ELF-1 (cell line): Measurements from ENCODE around the gene NKD2.
"Not testable (repeated sequence)": the region's sequence is repeated elsewhere in the genome, so short reads cannot be mapped to it uniquely, and the experiment has no call there.

Experiments
- DNase-seq: peaks from one replicate; pipeline ENCODE4 v3.0.0-alpha.2; 2016; ENCODE audit warnings: low read depth, low spot score

Gene NKD2

GRCh38 chr5:1056611-1057484 is 48.2 kb downstream of the NKD2 start:
- DNase-seq, result no peak

- no peak for DNase-seq
These were observed 49.0 kb downstream of the NKD2 start for GRCh38 chr5:1057485-1058082.

GRCh38 chr5:1058083-1058945 is 49.7 kb downstream of the NKD2 start:
- DNase-seq, result no peak

- no peak for DNase-seq
These were observed 50.6 kb downstream of the NKD2 start for GRCh38 chr5:1058988-1059883.

- DNase-seq, result no peak
These were observed 51.3 kb downstream of the NKD2 start for GRCh38 chr5:1059884-1060263.

- no peak for DNase-seq
These were observed 52.0 kb downstream of the NKD2 start for GRCh38 chr5:1060535-1060981.

- DNase-seq, result not testable (repeated sequence)
These were observed 52.7 kb downstream of the NKD2 start for GRCh38 chr5:1061292-1061691.

- no peak for DNase-seq
These were observed 53.3 kb downstream of the NKD2 start for GRCh38 chr5:1061916-1062315.

GRCh38 chr5:1062761-1063568 is 54.4 kb downstream of the NKD2 start:
- DNase-seq, result no peak

GRCh38 chr5:1063661-1064382 is 55.2 kb downstream of the NKD2 start:
- DNase-seq, result no peak

- no peak for DNase-seq
These were observed 56.0 kb downstream of the NKD2 start for GRCh38 chr5:1064383-1065142.

- no peak for DNase-seq
These were observed 56.6 kb downstream of the NKD2 start for GRCh38 chr5:1065143-1065750.

- DNase-seq, result no peak
These were observed 57.5 kb downstream of the NKD2 start for GRCh38 chr5:1065891-1066650.

GRCh38 chr5:1066676-1067075 is 58.1 kb downstream of the NKD2 start:
- no peak for DNase-seq

- no peak for DNase-seq
These were observed 58.8 kb downstream of the NKD2 start for GRCh38 chr5:1067141-1068121.

GRCh38 chr5:1068204-1068894 is 59.7 kb downstream of the NKD2 start:
- peak; percentile 9 for DNase-seq
